ENCODE data around the gene ADGRL3.
"Not testable (repeated sequence)": the region's sequence is repeated elsewhere in the genome, so short reads cannot be mapped to it uniquely, and the experiment has no call there.

Gene ADGRL3

GRCh38 chr4:61890321-61890720 lies 690.2 kb downstream of the ADGRL3 start:
- DNase-seq (ENCODE audit: low read depth, low spot score): no peak

GRCh38 chr4:61891953-61892352 lies 691.8 kb downstream of the ADGRL3 start:
- DNase-seq (ENCODE audit: low read depth, low spot score): no peak

- DNase-seq (ENCODE audit: low read depth, low spot score): no peak
Measured at GRCh38 chr4:61896634-61897033, 696.5 kb downstream of the ADGRL3 start.

- DNase-seq (ENCODE audit: low read depth, low spot score): no peak
Measured at GRCh38 chr4:61909031-61909430, 708.9 kb downstream of the ADGRL3 start.

GRCh38 chr4:61911313-61911756 lies 711.2 kb downstream of the ADGRL3 start:
- DNase-seq (ENCODE audit: low read depth, low spot score): no peak

GRCh38 chr4:61913619-61914018 lies 713.5 kb downstream of the ADGRL3 start:
- DNase-seq (ENCODE audit: low read depth, low spot score): no peak

- no peak for DNase-seq (ENCODE audit: low read depth, low spot score)
Measured at GRCh38 chr4:61915501-61915900, 715.4 kb downstream of the ADGRL3 start.

- DNase-seq (ENCODE audit: low read depth, low spot score): no peak
Measured at GRCh38 chr4:61918507-61918906, 718.4 kb downstream of the ADGRL3 start.

- DNase-seq (ENCODE audit: low read depth, low spot score): no peak
Measured at GRCh38 chr4:61918987-61919386, 718.9 kb downstream of the ADGRL3 start.

- no peak for DNase-seq (ENCODE audit: low read depth, low spot score)
Measured at GRCh38 chr4:61919561-61919960, 719.4 kb downstream of the ADGRL3 start.

- DNase-seq (ENCODE audit: low read depth, low spot score): no peak
Measured at GRCh38 chr4:61921920-61922319, 721.8 kb downstream of the ADGRL3 start.

GRCh38 chr4:61922766-61923165 lies 722.6 kb downstream of the ADGRL3 start:
- no peak for DNase-seq (ENCODE audit: low read depth, low spot score)

GRCh38 chr4:61923179-61923578 lies 723.1 kb downstream of the ADGRL3 start:
- no peak for DNase-seq (ENCODE audit: low read depth, low spot score)

GRCh38 chr4:61924131-61924530 lies 724.0 kb downstream of the ADGRL3 start:
- DNase-seq (ENCODE audit: low read depth, low spot score): no peak

GRCh38 chr4:61933527-61933926 lies 733.4 kb downstream of the ADGRL3 start:
- no peak for DNase-seq (ENCODE audit: low read depth, low spot score)

GRCh38 chr4:61934198-61934597 lies 734.1 kb downstream of the ADGRL3 start:
- DNase-seq (ENCODE audit: low read depth, low spot score): no peak

- DNase-seq (ENCODE audit: low read depth, low spot score): no peak
Measured at GRCh38 chr4:61938250-61938846, 738.2 kb downstream of the ADGRL3 start.

- DNase-seq (ENCODE audit: low read depth, low spot score): no peak
Measured at GRCh38 chr4:61950625-61951024, 750.5 kb downstream of the ADGRL3 start.

GRCh38 chr4:61953386-61953785 lies 753.3 kb downstream of the ADGRL3 start:
- no peak for DNase-seq (ENCODE audit: low read depth, low spot score)

GRCh38 chr4:61958591-61958990 lies 758.5 kb downstream of the ADGRL3 start:
- DNase-seq (ENCODE audit: low read depth, low spot score): no peak

- no peak for DNase-seq (ENCODE audit: low read depth, low spot score)
Measured at GRCh38 chr4:61959087-61959486, 759.0 kb downstream of the ADGRL3 start.

GRCh38 chr4:61984260-61984909 lies 784.3 kb downstream of the ADGRL3 start:
- no peak for DNase-seq (ENCODE audit: low read depth, low spot score)

GRCh38 chr4:61985426-61985825 lies 785.3 kb downstream of the ADGRL3 start:
- no peak for DNase-seq (ENCODE audit: low read depth, low spot score)

GRCh38 chr4:61986929-61987328 lies 786.8 kb downstream of the ADGRL3 start:
- not testable (repeated sequence) for DNase-seq (ENCODE audit: low read depth, low spot score)

Data from activated CD4-positive, CD25-positive, alpha-beta regulatory T cell treated with anti-CD3 and anti-CD28 coated beads, Interleukin-2, amount 50 U/mL, for 16 hours (primary cell).